ENCODE measurements around the gene VSIG1. TPM values are rescaled to one million over a fixed set of nuclear protein-coding genes. Genes with fewer than 3 reads are reported as not detected.

VSIG1 gene
- total and polyA plus RNA-seq, 2 of the 4 experiments (the other 2 are of a cell fraction) = not detected

GRCh38 chrX:108020631-108021030, 24.2 kb upstream of the VSIG1 start:
- Histone ChIP-seq H3K4me1 (ENCODE audit: control insufficient read depth, insufficient read depth, low read length) (peaks cover 3% of the 10 kb centered on the region; the same call in 1 of the 2 replicates), H2AK5ac (ENCODE audit: low read depth, low read length) (no peak overlapping the region), H3K18ac (ENCODE audit: low read depth, low read length) (no peak overlapping the region), H2BK5ac (ENCODE audit: low read depth, low read length, poor library complexity, severe bottlenecking) (no peak overlapping the region), H2AK9ac (replicated peaks; ENCODE audit: low read depth, low read length, poor library complexity) (no peak overlapping the region), H4K20me1 (ENCODE audit: insufficient read depth, low read length) (no peaks in the 10 kb centered on the region), H3K4me3 (ENCODE audit: insufficient read depth, low read depth, low read length) (no peak overlapping the region), H3K56ac (ENCODE audit: extremely low read depth, insufficient read depth, low read length) (no peak overlapping the region), H2BK120ac (ENCODE audit: low read depth, low read length) (no peak overlapping the region), H3K14ac (replicated peaks; ENCODE audit: low read depth, low read length) (no peak overlapping the region), H2BK20ac (ENCODE audit: low read depth, low read length) (0 out of 2 replicates have a peak overlapping the region, but pooled peaks have one; percentile 8), H4K5ac (ENCODE audit: low read depth, low read length) (no peak overlapping the region), H3K79me1 (ENCODE audit: low read depth in 1 of 2, low read length in 2 of 2) (no peaks in the 10 kb centered on the region), H3K9me1 (ENCODE audit: insufficient read depth, low read length) (no peaks in the 10 kb centered on the region), H3K4ac (ENCODE audit: low read depth, low read length) (no peak overlapping the region), H3K9ac (ENCODE audit: low read depth, low read length) (no peak overlapping the region), H4K91ac (ENCODE audit: insufficient read depth, low read depth, low read length) (no peak overlapping the region), H3K9me3 (ENCODE audit: control insufficient read depth, insufficient read depth, low read length) (no peaks in the 10 kb centered on the region), H3K27ac (ENCODE audit: insufficient read depth, low read length) (no peak overlapping the region), H3K27me3 (ENCODE audit: control insufficient read depth, insufficient read depth, low read length) (peaks cover 19% of the 10 kb centered on the region), H3K23ac (ENCODE audit: low read depth, low read length) (no peak overlapping the region), H4K8ac (ENCODE audit: low read depth in 2 of 2, low read length in 2 of 2) (no peak overlapping the region), H3K36me3 (ENCODE audit: control insufficient read depth, insufficient read depth, low read length) (no peaks in the 10 kb centered on the region), H3K4me2 (ENCODE audit: low read depth, low read length) (no peak overlapping the region), H2AFZ (replicated peaks; ENCODE audit: low read length, poor library complexity) (no peak overlapping the region), H2BK15ac (ENCODE audit: low read depth, low read length) (no peak overlapping the region)
- peak; percentile 28 for DNase-seq
- ChIA-PET POLR2A (ENCODE audit: unreplicated experiment) (no interaction called here), CTCF (interaction anchor here (1.1 to 1.4 kb wide), 2 partner anchors 14 to 51 kb away, joined by 5 read pairs; no protein-coding TSS in a partner anchor)
- TF ChIP-seq BHLHE40 (IDR thresholded peaks at IDR 0.05; ENCODE audit: low read depth, low read length) = no peak
- peak; percentile 56 for TF ChIP-seq RAD21 (IDR thresholded peaks at IDR 0.05; ENCODE audit: low read length)
- peak; percentile 52 for TF ChIP-seq SMC3 (IDR thresholded peaks at IDR 0.05; ENCODE audit: low read depth, low read length)
- TF ChIP-seq CEBPB (IDR thresholded peaks at IDR 0.05; ENCODE audit: low read depth, low read length) = no peak
- peak; percentile 58 for TF ChIP-seq CTCF (conservative IDR thresholded peaks at IDR 0.05; ENCODE audit: low read depth, low read length)
- intact Hi-C loops (cut with micrococcal nuclease) (loop anchor here (1.0 kb wide), 1 partner anchor 52 kb away; no protein-coding TSS in a partner anchor), in situ Hi-C loops (cut with MboI; ENCODE audit: low sequenced_read_pairs) (no loop called here), dilution Hi-C loops (cut with HindIII; ENCODE audit: low sequenced_read_pairs, unreplicated experiment) (no loop called here)
- no CpG with 5 or more reads among the region's 2 CpGs for WGBS, 2 experiments (ENCODE audit: extremely low coverage in 2 of 2, insufficient read length in 1 of 2)
- peak; percentile 61 for ATAC-seq (ENCODE audit: low read depth)
- no TSS peak for BruUV-seq (replicated peaks)

Measured in IMR-90 (cell line).